Measurements from ENCODE around the gene HOXB3.

Gene HOXB3

GRCh38 chr17:48578616-48579470, 11.2 kb downstream of the HOXB3 start:
- no peak for DNase-seq (ENCODE audit: low spot score)
- Histone ChIP-seq H3K4me3 (peak overlapping the region; percentile 82), H3K27ac (peak overlapping the region; percentile 42 to 88)
- TF ChIP-seq CTCF (IDR thresholded peaks at IDR 0.05) = no peak

GRCh38 chr17:48577946-48578615, 12.0 kb downstream of the HOXB3 start, which contains the start of gene HOXB4:
HOXB4 (minus strand) TSS chr17:48578350; CDS start chr17:48578319, 31 bp downstream.
- Histone ChIP-seq H3K4me3 (peak within 1 kb of the TSS; percentile 82), H3K27ac (peak within 1 kb of the TSS; percentile 42 to 88)
- no peak for DNase-seq (ENCODE audit: low spot score)
- no peak for TF ChIP-seq CTCF (IDR thresholded peaks at IDR 0.05)

GRCh38 chr17:48577330-48577945, 12.6 kb downstream of the HOXB3 start:
- H3K27ac ChIP-seq = peak overlapping the region; percentile 42 to 88
- no peak for DNase-seq (ENCODE audit: low spot score)
- no peak for TF ChIP-seq CTCF (IDR thresholded peaks at IDR 0.05)
- peak overlapping the region; percentile 82 for H3K4me3 ChIP-seq

GRCh38 chr17:48576479-48577309, 13.3 kb downstream of the HOXB3 start:
- TF ChIP-seq CTCF (IDR thresholded peaks at IDR 0.05) = no peak
- Histone ChIP-seq H3K4me3 (peak overlapping the region; percentile 82), H3K27ac (peak overlapping the region; percentile 38 to 88)
- no peak for DNase-seq (ENCODE audit: low spot score)

- Histone ChIP-seq H3K4me3 (peak overlapping the region; percentile 82), H3K27ac (peak overlapping the region; percentile 38 to 75)
- no peak for DNase-seq (ENCODE audit: low spot score)
- TF ChIP-seq CTCF (IDR thresholded peaks at IDR 0.05) = no peak
These were observed 14.2 kb downstream of the HOXB3 start for GRCh38 chr17:48575673-48576478.
